ENCODE measurements around the gene PLK1.

The PLK1 gene

GRCh38 chr16:23710504-23710903, 31.8 kb downstream of the PLK1 start:
- no peak overlapping the region for H2BK120ac ChIP-seq (ENCODE audit: low read depth, low read length)
- no peak for DNase-seq (ENCODE audit: low spot score)
- no peak overlapping the region for H3K4me2 ChIP-seq (ENCODE audit: insufficient read depth, low read length, poor library complexity, severe bottlenecking)
- H3K14ac ChIP-seq (ENCODE audit: low read length) = no peak overlapping the region
- no peak overlapping the region for H3K9ac ChIP-seq (ENCODE audit: low read depth, low read length, poor library complexity)
- peaks cover 2 to 3% of the 10 kb centered on the region in 2 donors for H3K9me3 ChIP-seq (replicated peaks in 1 of 2; ENCODE audit: control insufficient read depth in 2 of 2, insufficient read depth in 1 of 2, low read depth in 1 of 2, low read length in 2 of 2)
- no peak overlapping the region for H2BK12ac ChIP-seq (ENCODE audit: low read length)
- no peak overlapping the region for H2BK5ac ChIP-seq (ENCODE audit: low read length)
- H3K18ac ChIP-seq (ENCODE audit: low read length) = no peak overlapping the region
- H3K79me1 ChIP-seq (ENCODE audit: low read depth, low read length) = no peaks in the 10 kb centered on the region
- peaks cover 2 to 45% (median 23%) of the 10 kb centered on the region in 3 experiments for H3K27me3 ChIP-seq (ENCODE audit: control insufficient read depth in 3 of 3, insufficient read depth in 3 of 3, low read depth in 1 of 3, low read length in 3 of 3)
- H4K8ac ChIP-seq (ENCODE audit: low read depth, low read length) = no peak overlapping the region
- H2AFZ ChIP-seq (ENCODE audit: low read length) = no peak overlapping the region
- WGBS, 2 donors (ENCODE audit: extremely low coverage in 2 of 2, insufficient read length in 2 of 2, insufficient replicate concordance in 1 of 2) = no CpG with 5 or more reads among the region's 3 CpGs
- no peak overlapping the region for H2AK5ac ChIP-seq (ENCODE audit: low read depth, low read length)
- H3K27ac ChIP-seq (replicated peaks; ENCODE audit: low read length) = no peak overlapping the region
- no peak overlapping the region for H2BK15ac ChIP-seq (ENCODE audit: low read length)
- H3K4ac ChIP-seq (ENCODE audit: low read length) = no peak overlapping the region
- H3K4me1 ChIP-seq (ENCODE audit: control insufficient read depth in 2 of 2, insufficient read depth in 1 of 2, low read depth in 1 of 2, low read length in 2 of 2) = no peaks in the 10 kb centered on the region
- H3K23ac ChIP-seq (ENCODE audit: low read depth, low read length, poor library complexity) = no peak overlapping the region
- no peaks in the 10 kb centered on the region for H3K36me3 ChIP-seq (replicated peaks in 1 of 2; ENCODE audit: control insufficient read depth in 2 of 2, insufficient read depth in 2 of 2, low read length in 2 of 2)
- H3K4me3 ChIP-seq (ENCODE audit: low read length in 2 of 2) = no peak overlapping the region
- no peak overlapping the region for H4K91ac ChIP-seq (ENCODE audit: low read depth, low read length, poor library complexity)

GRCh38 chr16:23711785-23712184, 33.1 kb downstream of the PLK1 start:
- Histone ChIP-seq H3K14ac (ENCODE audit: low read length) (no peak overlapping the region), H3K79me1 (ENCODE audit: low read depth, low read length) (no peaks in the 10 kb centered on the region)

GRCh38 chr16:23712976-23713375, 34.3 kb downstream of the PLK1 start, which contains the start of gene ERN2:
ERN2 (minus strand) TSS chr16:23713222; CDS start chr16:23713187, 35 bp downstream.
- peak within 1 kb of the TSS; percentile 35 for H3K23ac ChIP-seq (ENCODE audit: low read depth, low read length, poor library complexity)
- peak within 1 kb of the TSS; percentile 51 for H3K14ac ChIP-seq (ENCODE audit: low read length)
- H2AFZ ChIP-seq (ENCODE audit: low read length) = peak within 1 kb of the TSS; percentile 73
- H3K79me1 ChIP-seq (ENCODE audit: low read depth, low read length) = no peaks in the 10 kb centered on the region
- H3K9me3 ChIP-seq (replicated peaks in 1 of 2; ENCODE audit: control insufficient read depth in 2 of 2, insufficient read depth in 1 of 2, low read depth in 1 of 2, low read length in 2 of 2) = peaks cover 2 to 3% of the 10 kb centered on the region in 2 donors
- peaks cover 2 to 51% (median 23%) of the 10 kb centered on the region in 3 experiments for H3K27me3 ChIP-seq (ENCODE audit: control insufficient read depth in 3 of 3, insufficient read depth in 3 of 3, low read depth in 1 of 3, low read length in 3 of 3)
- peak within 1 kb of the TSS; percentile 86 for H3K18ac ChIP-seq (ENCODE audit: low read length)
- peak within 1 kb of the TSS; percentile 65 for H3K9ac ChIP-seq (ENCODE audit: low read depth, low read length, poor library complexity)
- no peaks in the 10 kb centered on the region for H3K36me3 ChIP-seq (replicated peaks in 1 of 2; ENCODE audit: control insufficient read depth in 2 of 2, insufficient read depth in 2 of 2, low read length in 2 of 2)
- H3K4ac ChIP-seq (ENCODE audit: low read length) = no peak within 1 kb of the TSS
- no peak within 1 kb of the TSS for H4K91ac ChIP-seq (ENCODE audit: low read depth, low read length, poor library complexity)
- peak within 1 kb of the TSS; percentile 77 for H2BK15ac ChIP-seq (ENCODE audit: low read length)
- no CpG with 5 or more reads among the region's 37 CpGs for WGBS, 2 donors (ENCODE audit: extremely low coverage in 2 of 2, insufficient read length in 2 of 2, insufficient replicate concordance in 1 of 2)
- H3K4me1 ChIP-seq (ENCODE audit: control insufficient read depth in 2 of 2, insufficient read depth in 1 of 2, low read depth in 1 of 2, low read length in 2 of 2) = no peaks in the 10 kb centered on the region
- H2AK5ac ChIP-seq (ENCODE audit: low read depth, low read length) = no peak within 1 kb of the TSS
- peak within 1 kb of the TSS in 1 of 2 donors; percentile 73 for H3K4me3 ChIP-seq (ENCODE audit: low read length in 2 of 2)
- no peak within 1 kb of the TSS for H2BK5ac ChIP-seq (ENCODE audit: low read length)
- no peak within 1 kb of the TSS for H4K8ac ChIP-seq (ENCODE audit: low read depth, low read length)
- H2BK12ac ChIP-seq (ENCODE audit: low read length) = no peak within 1 kb of the TSS
- H3K27ac ChIP-seq (replicated peaks; ENCODE audit: low read length) = no peak within 1 kb of the TSS
- H3K4me2 ChIP-seq (ENCODE audit: insufficient read depth, low read length, poor library complexity, severe bottlenecking) = peak within 1 kb of the TSS; percentile 59
- DNase-seq (ENCODE audit: low spot score) = no peak
- no peak within 1 kb of the TSS for H2BK120ac ChIP-seq (ENCODE audit: low read depth, low read length)

More at GRCh38 chr16:23711785-23712184, 33.1 kb downstream of the PLK1 start:
- WGBS, 2 donors (ENCODE audit: extremely low coverage in 2 of 2, insufficient read length in 2 of 2, insufficient replicate concordance in 1 of 2) = no CpG with 5 or more reads among the region's 4 CpGs
- H3K36me3 ChIP-seq (replicated peaks in 1 of 2; ENCODE audit: control insufficient read depth in 2 of 2, insufficient read depth in 2 of 2, low read length in 2 of 2) = no peaks in the 10 kb centered on the region
- H2AFZ ChIP-seq (ENCODE audit: low read length) = no peak overlapping the region
- no peak overlapping the region for H3K4ac ChIP-seq (ENCODE audit: low read length)
- H3K27ac ChIP-seq (replicated peaks; ENCODE audit: low read length) = no peak overlapping the region
- H3K27me3 ChIP-seq (ENCODE audit: control insufficient read depth in 3 of 3, insufficient read depth in 3 of 3, low read depth in 1 of 3, low read length in 3 of 3) = peaks cover 2 to 47% (median 23%) of the 10 kb centered on the region in 3 experiments
- H2BK12ac ChIP-seq (ENCODE audit: low read length) = no peak overlapping the region
- H3K18ac ChIP-seq (ENCODE audit: low read length) = no peak overlapping the region
- no peak overlapping the region for H4K8ac ChIP-seq (ENCODE audit: low read depth, low read length)
- H3K4me1 ChIP-seq (ENCODE audit: control insufficient read depth in 2 of 2, insufficient read depth in 1 of 2, low read depth in 1 of 2, low read length in 2 of 2) = no peaks in the 10 kb centered on the region
- H3K23ac ChIP-seq (ENCODE audit: low read depth, low read length, poor library complexity) = peak overlapping the region; percentile 35
- no peak overlapping the region for H2AK5ac ChIP-seq (ENCODE audit: low read depth, low read length)
- H3K4me3 ChIP-seq (ENCODE audit: low read length in 2 of 2) = no peak overlapping the region
- peaks cover 2 to 3% of the 10 kb centered on the region in 2 donors for H3K9me3 ChIP-seq (replicated peaks in 1 of 2; ENCODE audit: control insufficient read depth in 2 of 2, insufficient read depth in 1 of 2, low read depth in 1 of 2, low read length in 2 of 2)
- no peak overlapping the region for H2BK5ac ChIP-seq (ENCODE audit: low read length)
- H3K4me2 ChIP-seq (ENCODE audit: insufficient read depth, low read length, poor library complexity, severe bottlenecking) = no peak overlapping the region
- H3K9ac ChIP-seq (ENCODE audit: low read depth, low read length, poor library complexity) = no peak overlapping the region
- no peak overlapping the region for H2BK120ac ChIP-seq (ENCODE audit: low read depth, low read length)
- H4K91ac ChIP-seq (ENCODE audit: low read depth, low read length, poor library complexity) = no peak overlapping the region
- no peak overlapping the region for H2BK15ac ChIP-seq (ENCODE audit: low read length)
- DNase-seq (ENCODE audit: low spot score) = no peak

GRCh38 chr16:23716484-23716883, 37.8 kb downstream of the PLK1 start:
- no CpG with 5 or more reads among the region's 5 CpGs for WGBS, 2 donors (ENCODE audit: extremely low coverage in 2 of 2, insufficient read length in 2 of 2, insufficient replicate concordance in 1 of 2)
- H3K27me3 ChIP-seq (ENCODE audit: control insufficient read depth in 3 of 3, insufficient read depth in 3 of 3, low read depth in 1 of 3, low read length in 3 of 3) = peaks cover 2 to 40% (median 23%) of the 10 kb centered on the region in 3 experiments
- DNase-seq (ENCODE audit: low spot score) = no peak

More at GRCh38 chr16:23716484-23716883, 37.8 kb downstream of the PLK1 start:
- no peak overlapping the region for H3K18ac ChIP-seq (ENCODE audit: low read length)
- no peak overlapping the region for H2BK12ac ChIP-seq (ENCODE audit: low read length)
- H3K36me3 ChIP-seq (replicated peaks in 1 of 2; ENCODE audit: control insufficient read depth in 2 of 2, insufficient read depth in 2 of 2, low read length in 2 of 2) = no peaks in the 10 kb centered on the region
- no peak overlapping the region for H4K91ac ChIP-seq (ENCODE audit: low read depth, low read length, poor library complexity)
- H3K4ac ChIP-seq (ENCODE audit: low read length) = no peak overlapping the region
- H2BK15ac ChIP-seq (ENCODE audit: low read length) = no peak overlapping the region
- H3K9ac ChIP-seq (ENCODE audit: low read depth, low read length, poor library complexity) = no peak overlapping the region
- no peak overlapping the region for H3K27ac ChIP-seq (replicated peaks; ENCODE audit: low read length)
- H4K8ac ChIP-seq (ENCODE audit: low read depth, low read length) = no peak overlapping the region
- no peak overlapping the region for H2BK5ac ChIP-seq (ENCODE audit: low read length)
- H2AK5ac ChIP-seq (ENCODE audit: low read depth, low read length) = no peak overlapping the region
- H3K4me1 ChIP-seq (ENCODE audit: control insufficient read depth in 2 of 2, insufficient read depth in 1 of 2, low read depth in 1 of 2, low read length in 2 of 2) = no peaks in the 10 kb centered on the region
- H3K23ac ChIP-seq (ENCODE audit: low read depth, low read length, poor library complexity) = no peak overlapping the region
- no peak overlapping the region for H2AFZ ChIP-seq (ENCODE audit: low read length)
- no peak overlapping the region for H2BK120ac ChIP-seq (ENCODE audit: low read depth, low read length)
- no peak overlapping the region for H3K4me3 ChIP-seq (ENCODE audit: low read length in 2 of 2)
- H3K9me3 ChIP-seq (replicated peaks in 1 of 2; ENCODE audit: control insufficient read depth in 2 of 2, insufficient read depth in 1 of 2, low read depth in 1 of 2, low read length in 2 of 2) = no peaks in the 10 kb centered on the region
- H3K79me1 ChIP-seq (ENCODE audit: low read depth, low read length) = no peaks in the 10 kb centered on the region
- H3K14ac ChIP-seq (ENCODE audit: low read length) = no peak overlapping the region
- no peak overlapping the region for H3K4me2 ChIP-seq (ENCODE audit: insufficient read depth, low read length, poor library complexity, severe bottlenecking)
